ENCODE results near the gene PRIMA1. TPM values are rescaled to one million over a fixed set of nuclear protein-coding genes. Genes with fewer than 3 reads are reported as not detected.

PRIMA1 gene
- total RNA-seq, 4 donors from 2014 or later, result 1.0 to 5.0 (median 1.3) TPM

GRCh38 chr14:93714605-93715004 is 73.7 kb downstream of the PRIMA1 start:
- no peak for DNase-seq
- WGBS, 2 donors, result 67 to 82% methylated on average over 7 of the region's 7 CpGs

GRCh38 chr14:93713726-93714405 is 74.4 kb downstream of the PRIMA1 start:
- TF ChIP-seq CTCF (IDR thresholded peaks at IDR 0.05) (no peak), POLR2A (IDR thresholded peaks at IDR 0.05) (no peak)
- no peak overlapping the region for H3K4me3 ChIP-seq
- H3K27me3 ChIP-seq, result peaks cover 0 to 22% (median 0%) of the 10 kb centered on the region in 4 donors
- DNase-seq, result no peak
- no peaks in the 10 kb centered on the region for H3K9me3 ChIP-seq
- intact Hi-C loops (cut with DNase I), result no loop called here
- H3K36me3 ChIP-seq, result no peaks in the 10 kb centered on the region
- 44 to 53% methylated on average over 10 to 11 of the region's 13 CpGs for WGBS, 2 donors
- H3K27ac ChIP-seq, result no peak overlapping the region
- peaks cover 3 to 20% (median 4%) of the 10 kb centered on the region in 3 donors for H3K4me1 ChIP-seq

More at GRCh38 chr14:93714605-93715004, 73.7 kb downstream of the PRIMA1 start:
- intact Hi-C loops (cut with DNase I), result no loop called here
- Histone ChIP-seq H3K9me3 (no peaks in the 10 kb centered on the region), H3K4me1 (peaks cover 3 to 20% (median 4%) of the 10 kb centered on the region in 3 donors), H3K36me3 (no peaks in the 10 kb centered on the region), H3K27ac (no peak overlapping the region), H3K4me3 (no peak overlapping the region), H3K27me3 (peaks cover 0 to 22% (median 0%) of the 10 kb centered on the region in 4 donors)
- TF ChIP-seq POLR2A (IDR thresholded peaks at IDR 0.05) (no peak), CTCF (IDR thresholded peaks at IDR 0.05) (no peak)

- no peak overlapping the region for H3K4me3 ChIP-seq
- peaks cover 3 to 20% (median 4%) of the 10 kb centered on the region in 3 donors for H3K4me1 ChIP-seq
- no peaks in the 10 kb centered on the region for H3K36me3 ChIP-seq
- TF ChIP-seq CTCF (IDR thresholded peaks at IDR 0.05), result no peak
- no peak for TF ChIP-seq POLR2A (IDR thresholded peaks at IDR 0.05)
- H3K27me3 ChIP-seq, result peaks cover 0 to 22% (median 0%) of the 10 kb centered on the region in 4 donors
- no peak for DNase-seq
- 24 to 44% methylated on average over 13 to 14 of the region's 18 CpGs for WGBS, 2 donors
- no peaks in the 10 kb centered on the region for H3K9me3 ChIP-seq
- intact Hi-C loops (cut with DNase I), result no loop called here
- no peak overlapping the region for H3K27ac ChIP-seq
Observed at GRCh38 chr14:93712838-93713724, 75.2 kb downstream of the PRIMA1 start.

- intact Hi-C loops (cut with DNase I), result no loop called here
- no peak for DNase-seq
- Histone ChIP-seq H3K27me3 (peaks cover 0 to 22% (median 0%) of the 10 kb centered on the region in 4 donors), H3K4me3 (no peak overlapping the region), H3K4me1 (peaks cover 3 to 20% (median 4%) of the 10 kb centered on the region in 3 donors), H3K9me3 (no peaks in the 10 kb centered on the region), H3K36me3 (no peaks in the 10 kb centered on the region), H3K27ac (no peak overlapping the region)
- whole genome bisulfite sequencing, 2 donors, result 62 to 68% methylated on average over 4 to 6 of the region's 9 CpGs
- TF ChIP-seq POLR2A (IDR thresholded peaks at IDR 0.05), result no peak
- no peak for TF ChIP-seq CTCF (IDR thresholded peaks at IDR 0.05)
Observed at GRCh38 chr14:93712079-93712837, 76.0 kb downstream of the PRIMA1 start.

Measured in esophagus squamous epithelium (tissue), 5 donors.